PFSK-1 (cell line): ENCODE results near the gene DBF4.

ENCODE experiments used
- FOXP2 ChIP-seq: optimal IDR thresholded peaks from 2 replicates; pipeline ENCODE3; 2011; ENCODE audit warnings: borderline replicate concordance, control low read depth, inconsistent platforms; ENCODE audit not compliant: insufficient read depth; ENCODE audit errors: extremely low read length, extremely low read depth
- POLR2AphosphoS5 ChIP-seq: IDR thresholded peaks from 2 replicates; pipeline ENCODE4 v1.6.1; 2012; ENCODE audit warnings: low read depth, mild to moderate bottlenecking, control low read depth, low read length, moderate library complexity
- REST ChIP-seq, 2 experiments: IDR thresholded peaks; 2 replicates each; pipeline versions ENCODE4 v1.6.1 to v1.8.0; 2011 to 2012; ENCODE audit warnings: low read depth in 2 of 2, low read length in 2 of 2, control low read depth in 1 of 2, inconsistent platforms in 1 of 2, mild to moderate bottlenecking in 1 of 2, moderate library complexity in 1 of 2; ENCODE audit not compliant: insufficient read depth in 1 of 2
- SIN3A ChIP-seq: IDR thresholded peaks from 2 replicates; pipeline ENCODE4 v1.6.1; 2012; ENCODE audit warnings: mild to moderate bottlenecking, low read length, moderate library complexity, borderline replicate concordance; ENCODE audit not compliant: insufficient read depth
- TAF1 ChIP-seq: IDR thresholded peaks from 2 replicates; pipeline ENCODE4 v1.6.1; 2012; ENCODE audit warnings: low read length, control low read depth, borderline replicate concordance; ENCODE audit not compliant: insufficient read depth

The DBF4 gene

GRCh38 chr7:87886875-87887274 lies 10.6 kb downstream of the DBF4 start:
- TF ChIP-seq SIN3A (no peak), TAF1 (no peak), POLR2AphosphoS5 (no peak), REST (IDR thresholded peaks at IDR 0.05; ENCODE audit: insufficient read depth in 1 of 2, low read depth in 2 of 2, low read length in 2 of 2) (no peak), FOXP2 (no peak)

DNA sequence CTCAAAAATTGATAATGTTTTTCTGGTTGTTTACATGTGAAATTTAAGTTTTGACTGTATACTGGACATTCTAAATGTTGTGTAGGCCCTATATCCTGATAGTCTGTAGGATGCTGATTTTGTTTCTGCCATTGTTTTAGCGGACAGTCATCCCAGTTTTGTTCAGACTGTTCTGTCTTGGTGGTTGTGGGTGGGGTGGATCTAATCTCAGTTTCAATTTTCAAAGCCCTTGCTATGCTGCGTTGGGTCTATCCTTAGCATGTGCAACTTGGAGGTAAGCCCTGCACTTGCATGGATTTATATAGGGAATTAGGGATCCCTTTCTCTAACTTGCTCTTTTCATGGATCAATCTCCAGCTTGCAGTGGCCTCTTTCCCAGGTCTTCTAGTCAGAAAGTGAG lies 19.1 kb downstream of the DBF4 start:
- TF ChIP-seq POLR2AphosphoS5 = no peak
- TF ChIP-seq FOXP2 = no peak
- no peak for TF ChIP-seq SIN3A
- no peak for TF ChIP-seq TAF1
- TF ChIP-seq REST (IDR thresholded peaks at IDR 0.05; ENCODE audit: insufficient read depth in 1 of 2, low read depth in 2 of 2, low read length in 2 of 2) = no peak

DNA sequence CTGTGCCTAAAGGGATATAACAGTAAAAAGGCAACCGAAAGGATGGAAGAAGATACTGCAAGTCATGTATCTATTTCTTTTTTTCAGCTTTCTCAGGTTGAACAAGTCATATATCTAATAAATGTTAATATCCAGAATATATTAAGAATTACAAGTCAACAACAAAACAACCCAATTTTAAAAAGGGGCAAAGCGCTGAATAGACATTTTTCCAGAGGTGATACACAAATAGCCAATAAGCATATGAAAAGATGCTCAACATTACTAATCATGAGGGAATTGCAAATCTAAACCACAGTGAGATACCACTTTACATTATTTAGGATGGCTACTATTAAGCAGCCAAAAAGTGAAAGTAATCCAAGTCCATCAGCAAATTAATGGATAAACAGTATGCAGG lies 23.0 kb downstream of the DBF4 start:
- TF ChIP-seq REST (IDR thresholded peaks at IDR 0.05; ENCODE audit: insufficient read depth in 1 of 2, low read depth in 2 of 2, low read length in 2 of 2) = no peak
- TF ChIP-seq FOXP2 = no peak

- TF ChIP-seq TAF1 (no peak), REST (IDR thresholded peaks at IDR 0.05; ENCODE audit: insufficient read depth in 1 of 2, low read depth in 2 of 2, low read length in 2 of 2) (no peak), SIN3A (no peak), POLR2AphosphoS5 (no peak), FOXP2 (no peak)
Observed at GRCh38 chr7:87912121-87912520, 35.8 kb downstream of the DBF4 start.

- TF ChIP-seq REST (IDR thresholded peaks at IDR 0.05; ENCODE audit: insufficient read depth in 1 of 2, low read depth in 2 of 2, low read length in 2 of 2) = no peak
- TF ChIP-seq TAF1 = no peak
- no peak for TF ChIP-seq FOXP2
- no peak for TF ChIP-seq POLR2AphosphoS5
- TF ChIP-seq SIN3A = no peak
Observed at GRCh38 chr7:87918740-87919139, 42.4 kb downstream of the DBF4 start.
